ENCODE results near the gene CNOT4. TPM values are rescaled to one million over a fixed set of nuclear protein-coding genes. Genes with fewer than 3 reads are reported as not detected.

The CNOT4 gene
- total and polyA plus RNA-seq, 10 of the 15 experiments (the other 5 are each of a cell fraction or from before 2014, with no cell fraction given): 9.4 to 29.6 (median 16.6) TPM

GRCh38 chr7:135414208-135414607 lies 95.7 kb downstream of the CNOT4 start:
- ATAC-seq: no peak
- no peak for DNase-seq (ENCODE audit: low read depth, low spot score)
- SMC1A ChIA-PET (ENCODE audit: uncharacterized antibody, unreplicated experiment): interaction anchor here (0.9 to 2.2 kb wide), 7 partner anchors 8 to 117 kb away, joined by 3 to 10 read pairs (median 3); no protein-coding TSS in a partner anchor
- no TSS peak for BruUV-seq (replicated peaks)
- Histone ChIP-seq H2AFZ (ENCODE audit: control insufficient read depth, low read depth, low read length) (no peak overlapping the region), H3K4me2 (ENCODE audit: control insufficient read depth, insufficient read depth) (no peak overlapping the region), H3K27ac (ENCODE audit: control insufficient read depth, insufficient read depth) (no peak overlapping the region), H4K20me1 (ENCODE audit: control insufficient read depth, insufficient read depth) (no peaks in the 10 kb centered on the region), H3K4me3 (no peak overlapping the region), H3K4me1 (ENCODE audit: control insufficient read depth, insufficient read depth, low read length) (no peaks in the 10 kb centered on the region), H3K36me3 (ENCODE audit: control insufficient read depth in 2 of 2, insufficient read depth in 2 of 2, low read length in 1 of 2) (peaks cover 4 to 12% of the 10 kb centered on the region in 2 experiments; a peak in 2 of 4 replicates), H3K27me3 (replicated peaks in 1 of 2; ENCODE audit: control insufficient read depth in 2 of 2, insufficient read depth in 2 of 2, low read length in 1 of 2) (no peaks in the 10 kb centered on the region), H3K9ac (ENCODE audit: control insufficient read depth, insufficient read depth, low read length) (no peak overlapping the region), H3K79me2 (ENCODE audit: control insufficient read depth, insufficient read depth, low read length) (no peaks in the 10 kb centered on the region), H3K9me3 (replicated peaks; ENCODE audit: control insufficient read depth, insufficient read depth, low read length) (no peaks in the 10 kb centered on the region)
- RAD21 ChIA-PET (ENCODE audit: unreplicated experiment): interaction anchor here (1.0 to 1.3 kb wide), 2 partner anchors 92 to 93 kb away, joined by 3 to 4 read pairs; no protein-coding TSS in a partner anchor
- intact Hi-C loops (cut with micrococcal nuclease; ENCODE audit: unreplicated experiment) (loop anchor here (5.0 to 10.0 kb wide), 3 partner anchors 93 to 231 kb away; no protein-coding TSS in a partner anchor), in situ Hi-C loops (cut with MboI) (no loop called here)
- TF ChIP-seq, protein P1, sequence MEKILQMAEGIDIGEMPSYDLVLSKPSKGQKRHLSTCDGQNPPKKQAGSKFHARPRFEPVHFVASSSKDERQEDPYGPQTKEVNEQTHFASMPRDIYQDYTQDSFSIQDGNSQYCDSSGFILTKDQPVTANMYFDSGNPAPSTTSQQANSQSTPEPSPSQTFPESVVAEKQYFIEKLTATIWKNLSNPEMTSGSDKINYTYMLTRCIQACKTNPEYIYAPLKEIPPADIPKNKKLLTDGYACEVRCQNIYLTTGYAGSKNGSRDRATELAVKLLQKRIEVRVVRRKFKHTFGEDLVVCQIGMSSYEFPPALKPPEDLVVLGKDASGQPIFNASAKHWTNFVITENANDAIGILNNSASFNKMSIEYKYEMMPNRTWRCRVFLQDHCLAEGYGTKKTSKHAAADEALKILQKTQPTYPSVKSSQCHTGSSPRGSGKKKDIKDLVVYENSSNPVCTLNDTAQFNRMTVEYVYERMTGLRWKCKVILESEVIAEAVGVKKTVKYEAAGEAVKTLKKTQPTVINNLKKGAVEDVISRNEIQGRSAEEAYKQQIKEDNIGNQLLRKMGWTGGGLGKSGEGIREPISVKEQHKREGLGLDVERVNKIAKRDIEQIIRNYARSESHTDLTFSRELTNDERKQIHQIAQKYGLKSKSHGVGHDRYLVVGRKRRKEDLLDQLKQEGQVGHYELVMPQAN (conservative IDR thresholded peaks at IDR 0.05): no peak
- TF ChIP-seq SREBF1 (IDR thresholded peaks at IDR 0.05; ENCODE audit: low read length): no peak
- no peak for TF ChIP-seq PML (IDR thresholded peaks at IDR 0.05; ENCODE audit: low read length)
- TF ChIP-seq MTA2 (IDR thresholded peaks at IDR 0.05; ENCODE audit: low read depth): no peak
- TF ChIP-seq PRDM15 (CRISPR knock-in tag; IDR thresholded peaks at IDR 0.05): no peak
- no peak for TF ChIP-seq REST (IDR thresholded peaks at IDR 0.05; ENCODE audit: low read depth, low read length)
- TF ChIP-seq HDAC6 (IDR thresholded peaks at IDR 0.05; ENCODE audit: unreplicated experiment): no peak
- no peak for TF ChIP-seq RCOR1 (conservative IDR thresholded peaks at IDR 0.05; ENCODE audit: low read depth, low read length)
- no peak for TF ChIP-seq IKZF1 (conservative IDR thresholded peaks at IDR 0.05)
- TF ChIP-seq RELA (IDR thresholded peaks at IDR 0.05; ENCODE audit: borderline replicate concordance, partially characterized antibody): no peak
- POLR2A ChIA-PET: interaction anchor here (1.4 kb wide), 1 partner anchor 92 kb away, joined by 4 read pairs; no protein-coding TSS in a partner anchor
- no peak for FAIRE-seq
- WGBS (ENCODE audit: insufficient coverage, insufficient replicate concordance, low lambda C conversion rate, missing lambda C conversion rate): 97% methylated on average over 2 of the region's 3 CpGs
- CTCF ChIA-PET: interaction anchor here (1.0 to 3.7 kb wide), 10 partner anchors 9 to 233 kb away, joined by 3 to 16 read pairs (median 4); partner anchors contain the start of gene NUP205

Measured in GM12878 (cell line).